Ascending aorta (tissue), 2 donors: ENCODE results near the gene KCNJ14. TPM values are rescaled to one million over a fixed set of nuclear protein-coding genes. Genes with fewer than 3 reads are reported as not detected.

Source experiments
- DNase-seq, 2 donors: peaks; one replicate each; pipeline ENCODE4 v3.0.0-alpha.2; 2019; ENCODE audit warnings: low spot score in 2 of 2
- H3K27ac ChIP-seq, 2 donors: fragments of 200-600 bp; sonication (generic); one replicate each; pipeline ENCODE4 v1.5.1; 2016 to 2017; ENCODE audit warnings: mild to moderate bottlenecking in 1 of 2
- H3K27me3 ChIP-seq: fragments of 200-600 bp; sonication (generic); one replicate; pipeline ENCODE4 v1.5.1; 2017
- H3K36me3 ChIP-seq, 2 donors: fragments of 200-600 bp; sonication (generic); one replicate each; pipeline ENCODE4 v1.5.1; 2016
- H3K4me1 ChIP-seq, 2 donors: fragments of 200-600 bp; sonication (generic); one replicate each; pipeline ENCODE4 v1.5.1; 2016 to 2017; ENCODE audit warnings: mild to moderate bottlenecking in 1 of 2
- H3K4me3 ChIP-seq, 2 donors: fragments of 200-600 bp; sonication (generic); one replicate each; pipeline ENCODE4 v1.5.1; 2016 to 2017; ENCODE audit warnings: mild to moderate bottlenecking in 1 of 2
- H3K9me3 ChIP-seq, 2 donors: fragments of 200-600 bp; sonication (generic); one replicate each; pipeline ENCODE4 v1.5.1; 2016
- intact Hi-C: fragments of 100-400 bp; cut with DNase I; formaldehyde crosslinking; loops from one replicate; pipeline ENCODE4 v1.15.1; 2023
- total RNA-seq: library from RNA; depleted of rRNA; stranded (reverse); fragments of >200 nt; gene quantifications from one replicate; pipeline ENCODE4 v1.1.0, GENCODE V29; 2016
- TF ChIP-seq, protein P1 (sequence below), 3 experiments: fragments of 200-600 bp in 2 of 3; fragments of 450-650 bp in 1 of 3; sonication (generic) in 2 of 3; IDR thresholded peaks; one replicate each; pipeline ENCODE4 v1.5.1; 2016 to 2019; ENCODE audit warnings: antibody characterized with exemption in 3 of 3, mild to moderate bottlenecking in 1 of 3, moderate library complexity in 1 of 3

KCNJ14 gene
- total RNA-seq, 1 donor from 2014 or later = 6.1 TPM

GRCh38 chr19:48473161-48473966 lies 18.0 kb downstream of the KCNJ14 start:
- no peak for DNase-seq
- intact Hi-C loops = no loop called here
- TF ChIP-seq, protein P1, sequence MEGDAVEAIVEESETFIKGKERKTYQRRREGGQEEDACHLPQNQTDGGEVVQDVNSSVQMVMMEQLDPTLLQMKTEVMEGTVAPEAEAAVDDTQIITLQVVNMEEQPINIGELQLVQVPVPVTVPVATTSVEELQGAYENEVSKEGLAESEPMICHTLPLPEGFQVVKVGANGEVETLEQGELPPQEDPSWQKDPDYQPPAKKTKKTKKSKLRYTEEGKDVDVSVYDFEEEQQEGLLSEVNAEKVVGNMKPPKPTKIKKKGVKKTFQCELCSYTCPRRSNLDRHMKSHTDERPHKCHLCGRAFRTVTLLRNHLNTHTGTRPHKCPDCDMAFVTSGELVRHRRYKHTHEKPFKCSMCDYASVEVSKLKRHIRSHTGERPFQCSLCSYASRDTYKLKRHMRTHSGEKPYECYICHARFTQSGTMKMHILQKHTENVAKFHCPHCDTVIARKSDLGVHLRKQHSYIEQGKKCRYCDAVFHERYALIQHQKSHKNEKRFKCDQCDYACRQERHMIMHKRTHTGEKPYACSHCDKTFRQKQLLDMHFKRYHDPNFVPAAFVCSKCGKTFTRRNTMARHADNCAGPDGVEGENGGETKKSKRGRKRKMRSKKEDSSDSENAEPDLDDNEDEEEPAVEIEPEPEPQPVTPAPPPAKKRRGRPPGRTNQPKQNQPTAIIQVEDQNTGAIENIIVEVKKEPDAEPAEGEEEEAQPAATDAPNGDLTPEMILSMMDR (IDR thresholded peaks at IDR 0.05) = no peak
- no peaks in the 10 kb centered on the region for H3K27me3 ChIP-seq
- H3K4me1 ChIP-seq = peaks cover 9 to 10% of the 10 kb centered on the region in 2 donors
- H3K4me3 ChIP-seq = no peak overlapping the region
- no peak overlapping the region for H3K27ac ChIP-seq
- peaks cover 68 to 82% of the 10 kb centered on the region in 2 donors for H3K36me3 ChIP-seq
- H3K9me3 ChIP-seq = no peaks in the 10 kb centered on the region

GRCh38 chr19:48474084-48474592 lies 18.8 kb downstream of the KCNJ14 start:
- Histone ChIP-seq H3K36me3 (peaks cover 68 to 88% of the 10 kb centered on the region in 2 donors), H3K9me3 (no peaks in the 10 kb centered on the region), H3K27ac (no peak overlapping the region), H3K4me3 (no peak overlapping the region), H3K27me3 (no peaks in the 10 kb centered on the region), H3K4me1 (peaks cover 9 to 10% of the 10 kb centered on the region in 2 donors)
- intact Hi-C loops = no loop called here
- TF ChIP-seq, protein P1 (IDR thresholded peaks at IDR 0.05) = no peak
- DNase-seq = no peak

GRCh38 chr19:48475369-48476068 lies 20.1 kb downstream of the KCNJ14 start:
- Histone ChIP-seq H3K27me3 (no peaks in the 10 kb centered on the region), H3K4me1 (peaks cover 3 to 5% of the 10 kb centered on the region in 2 donors), H3K36me3 (peaks cover 65 to 87% of the 10 kb centered on the region in 2 donors), H3K4me3 (no peak overlapping the region), H3K9me3 (no peaks in the 10 kb centered on the region), H3K27ac (no peak overlapping the region)
- intact Hi-C loops = no loop called here
- TF ChIP-seq, protein P1 (IDR thresholded peaks at IDR 0.05) = no peak
- DNase-seq = no peak

GRCh38 chr19:48476176-48476575 lies 20.8 kb downstream of the KCNJ14 start:
- no peak overlapping the region for H3K4me3 ChIP-seq
- no peaks in the 10 kb centered on the region for H3K27me3 ChIP-seq
- peaks cover 3 to 6% of the 10 kb centered on the region in 2 donors for H3K4me1 ChIP-seq
- peaks cover 60 to 81% of the 10 kb centered on the region in 2 donors for H3K36me3 ChIP-seq
- DNase-seq = no peak
- H3K9me3 ChIP-seq = no peaks in the 10 kb centered on the region
- TF ChIP-seq, protein P1 (IDR thresholded peaks at IDR 0.05) = no peak
- no peak overlapping the region for H3K27ac ChIP-seq
- intact Hi-C loops = no loop called here

GRCh38 chr19:48477067-48477685 lies 21.8 kb downstream of the KCNJ14 start:
- Histone ChIP-seq H3K27ac (no peak overlapping the region), H3K27me3 (no peaks in the 10 kb centered on the region), H3K4me3 (no peak overlapping the region), H3K9me3 (no peaks in the 10 kb centered on the region), H3K36me3 (peaks cover 50 to 71% of the 10 kb centered on the region in 2 donors), H3K4me1 (peaks cover 8 to 9% of the 10 kb centered on the region in 2 donors)
- TF ChIP-seq, protein P1 (IDR thresholded peaks at IDR 0.05) = no peak
- DNase-seq = no peak
- intact Hi-C loops = no loop called here
